ENCODE results near the gene POC1A.

Gene POC1A

GRCh38 chr3:52028572-52028971 lies 125.7 kb downstream of the POC1A start:
- H3K4me3 Mint-ChIP-seq = no peak overlapping the region
- H3K9me3 Mint-ChIP-seq = peaks cover 3% of the 10 kb centered on the region
- H3K4me1 Mint-ChIP-seq = peaks cover 16% of the 10 kb centered on the region
- no peak for ATAC-seq
- H3K27ac Mint-ChIP-seq = no peak overlapping the region
- peaks cover 21% of the 10 kb centered on the region for H3K27me3 Mint-ChIP-seq
- H3K36me3 Mint-ChIP-seq = no peaks in the 10 kb centered on the region

GRCh38 chr3:52026041-52026440 lies 128.2 kb downstream of the POC1A start:
- peaks cover 18% of the 10 kb centered on the region for H3K27me3 Mint-ChIP-seq
- H3K9me3 Mint-ChIP-seq = no peaks in the 10 kb centered on the region
- H3K36me3 Mint-ChIP-seq = no peaks in the 10 kb centered on the region
- H3K4me3 Mint-ChIP-seq = no peak overlapping the region
- no peak overlapping the region for H3K27ac Mint-ChIP-seq
- no peak for ATAC-seq
- H3K4me1 Mint-ChIP-seq = peaks cover 36% of the 10 kb centered on the region

GRCh38 chr3:52025453-52025852 lies 128.8 kb downstream of the POC1A start:
- peaks cover 18% of the 10 kb centered on the region for H3K27me3 Mint-ChIP-seq
- no peaks in the 10 kb centered on the region for H3K36me3 Mint-ChIP-seq
- no peak for ATAC-seq
- no peak overlapping the region for H3K27ac Mint-ChIP-seq
- H3K4me1 Mint-ChIP-seq = peaks cover 36% of the 10 kb centered on the region
- H3K9me3 Mint-ChIP-seq = no peaks in the 10 kb centered on the region
- H3K4me3 Mint-ChIP-seq = no peak overlapping the region
